GM12891 (cell line): ENCODE measurements around the gene SLC26A1.

Experiments used
- PAX5 ChIP-seq: IDR thresholded peaks from 2 replicates; pipeline ENCODE4 v1.6.1; 2011; ENCODE audit warnings: low read length, moderate library complexity, mild to moderate bottlenecking; ENCODE audit not compliant: insufficient read depth, severe bottlenecking
- POLR2A ChIP-seq: IDR thresholded peaks from 2 replicates; pipeline ENCODE4 v1.6.1; 2011; ENCODE audit warnings: low read depth, low read length, control low read depth
- POLR2AphosphoS5 ChIP-seq: IDR thresholded peaks from 2 replicates; pipeline ENCODE4 v1.6.1; 2011; ENCODE audit warnings: low read depth, low read length, control low read depth
- TAF1 ChIP-seq: IDR thresholded peaks from 2 replicates; pipeline ENCODE4 v1.6.1; 2011; ENCODE audit warnings: low read depth, low read length, control low read depth

- TF ChIP-seq POLR2A (no peak), POLR2AphosphoS5 (no peak), TAF1 (no peak), PAX5 (no peak)
Observed at GRCh38 chr4:996997-997374, 3.8 kb upstream of the SLC26A1 start.
